SIG-M5 treated with dmso at 0.1 percent for 504 hours (cell line): Measurements from ENCODE around the gene DTX3L.

ENCODE experiments used
- DNase-seq: peaks from one replicate; lab custom pipeline; 2025; ENCODE audit not compliant: unreplicated experiment; lab: John Stamatoyannopoulos, UW

DTX3L gene

GRCh38 chr3:122602011-122602710 lies 38.0 kb downstream of the DTX3L start:
- DNase-seq, result no peak

- DNase-seq, result no peak
These were observed 38.9 kb downstream of the DTX3L start for GRCh38 chr3:122603056-122603455.

DNA sequence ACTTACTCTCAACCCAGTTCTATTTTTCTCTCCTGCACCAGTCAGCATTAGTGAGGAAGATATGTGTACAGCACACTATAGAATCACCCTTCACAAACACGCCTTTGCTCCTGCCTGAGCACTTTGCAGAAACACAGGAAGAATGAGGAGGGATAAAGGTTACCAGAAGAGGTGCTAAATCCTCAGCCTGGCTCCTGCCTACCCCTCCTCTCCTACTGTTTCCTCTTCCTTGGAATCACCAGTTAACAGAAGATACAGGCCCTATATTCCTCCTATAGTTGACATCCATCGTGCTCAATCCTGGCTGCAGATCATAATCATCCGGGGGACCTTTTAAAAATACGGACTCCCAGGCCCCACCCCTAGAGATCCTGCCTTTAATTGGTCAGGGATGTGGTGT lies 42.2 kb downstream of the DTX3L start:
- no peak for DNase-seq

GRCh38 chr3:122608916-122609315 lies 44.8 kb downstream of the DTX3L start:
- DNase-seq, result no peak

GRCh38 chr3:122609798-122610559 lies 45.8 kb downstream of the DTX3L start:
- DNase-seq, result peak; percentile 69

- DNase-seq, result peak; percentile 8
These were observed 48.6 kb downstream of the DTX3L start for GRCh38 chr3:122612696-122613095.

DNA sequence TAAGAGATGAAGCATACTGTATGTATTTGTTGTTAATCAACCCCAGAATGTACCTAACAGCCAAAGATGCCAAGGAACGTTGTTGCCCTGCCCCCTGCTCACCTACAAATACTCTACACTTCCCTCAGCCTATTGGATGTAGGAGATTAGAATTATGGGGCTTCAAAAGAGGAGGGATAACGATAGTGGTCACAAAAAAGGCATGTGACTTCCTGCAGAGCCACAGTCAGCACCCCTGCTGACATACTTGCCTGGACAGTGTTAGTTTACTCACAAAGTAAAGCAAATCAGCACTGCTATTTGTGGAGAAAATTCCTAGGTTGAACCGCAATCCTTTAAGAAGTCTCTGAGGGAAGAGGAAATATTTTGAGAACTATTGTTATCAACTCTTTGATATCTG lies 51.2 kb downstream of the DTX3L start:
- no peak for DNase-seq

DNA sequence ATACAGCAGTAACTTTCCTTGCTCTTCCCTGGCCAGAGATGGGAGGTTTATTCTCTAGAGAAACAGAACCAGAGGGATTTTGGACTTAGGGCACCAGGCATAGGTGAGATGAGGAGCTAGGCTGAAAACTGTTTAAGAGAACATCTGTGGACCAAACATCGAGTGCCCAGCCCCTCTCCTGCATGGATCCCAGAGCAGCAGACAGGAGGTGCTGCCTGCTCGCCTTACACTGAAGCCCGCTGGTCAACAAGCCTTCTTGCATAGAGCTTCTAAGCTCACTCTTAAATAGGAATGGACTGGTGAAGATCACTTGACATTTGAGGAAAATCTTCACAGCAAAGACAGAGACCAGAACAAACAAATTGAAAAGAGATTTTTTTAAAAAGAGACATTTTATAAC lies 54.5 kb downstream of the DTX3L start:
- no peak for DNase-seq

- no peak for DNase-seq
These were observed 54.9 kb downstream of the DTX3L start for GRCh38 chr3:122619040-122619439.

GRCh38 chr3:122620399-122620798 lies 56.3 kb downstream of the DTX3L start:
- DNase-seq, result no peak

DNA sequence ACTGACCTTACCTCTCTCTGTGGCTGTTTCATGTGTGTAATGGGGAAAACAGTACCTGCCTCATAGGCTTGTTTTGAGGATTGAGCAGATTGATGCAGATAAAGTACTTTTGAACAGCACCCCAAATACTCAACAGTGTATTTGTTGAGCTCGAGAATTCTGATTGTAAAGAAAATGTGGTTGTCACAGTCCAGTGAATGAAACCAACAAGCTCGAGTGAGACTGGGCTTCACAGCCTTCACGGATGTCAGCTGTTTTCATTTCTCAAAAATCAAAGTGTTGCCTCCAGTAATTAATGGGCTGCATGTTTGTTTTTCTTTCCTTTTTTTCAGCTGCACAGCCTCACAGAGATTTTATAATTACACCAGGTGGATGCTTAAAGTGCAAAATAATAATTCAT lies 57.0 kb downstream of the DTX3L start:
- DNase-seq, result no peak

- DNase-seq, result peak; percentile 45
These were observed 59.1 kb downstream of the DTX3L start for GRCh38 chr3:122623031-122623829.
